SK-N-DZ (cell line): ENCODE measurements around the gene IFI35.
"Not testable (repeated sequence)": the region's sequence is repeated elsewhere in the genome, so short reads cannot be mapped to it uniquely, and the experiment has no call there.

ENCODE experiments used
- DNase-seq: peaks from one replicate; pipeline ENCODE4 v3.0.0-alpha.2; 2015; ENCODE audit warnings: low spot score

The IFI35 gene

GRCh38 chr17:42997984-42998938 lies 8.3 kb upstream of the IFI35 start, which contains the start of gene RPL27:
Gene RPL27, plus strand, starts transcription at chr17:42998419. Its CDS starts 332 bp downstream, at chr17:42998751.
- DNase-seq: peak; percentile 100

GRCh38 chr17:42999003-42999525 lies 7.5 kb upstream of the IFI35 start:
- DNase-seq: no peak

- DNase-seq: not testable (repeated sequence)
Measured at GRCh38 chr17:43000894-43001293, 5.7 kb upstream of the IFI35 start.

- DNase-seq: no peak
Measured at GRCh38 chr17:43003542-43004172, 2.9 kb upstream of the IFI35 start.

GRCh38 chr17:43010667-43011308 lies 4.2 kb downstream of the IFI35 start:
- no peak for DNase-seq

- no peak for DNase-seq
Measured at GRCh38 chr17:43011728-43012472, 5.3 kb downstream of the IFI35 start.

- no peak for DNase-seq
Measured at GRCh38 chr17:43013296-43013695, 6.7 kb downstream of the IFI35 start.

- DNase-seq: no peak
Measured at GRCh38 chr17:43014020-43014648, 7.5 kb downstream of the IFI35 start.

- DNase-seq: no peak
Measured at GRCh38 chr17:43014649-43015542, 8.3 kb downstream of the IFI35 start.

- DNase-seq: no peak
Measured at GRCh38 chr17:43015579-43015978, 9.0 kb downstream of the IFI35 start.

GRCh38 chr17:43016216-43016615 lies 9.6 kb downstream of the IFI35 start:
- DNase-seq: no peak

- peak; percentile 89 for DNase-seq
Measured at GRCh38 chr17:43018008-43018853, 11.6 kb downstream of the IFI35 start.

GRCh38 chr17:43018932-43019331 lies 12.3 kb downstream of the IFI35 start:
- DNase-seq: no peak

GRCh38 chr17:43019418-43019817 lies 12.8 kb downstream of the IFI35 start:
- no peak for DNase-seq

- DNase-seq: no peak
Measured at GRCh38 chr17:43020030-43020621, 13.5 kb downstream of the IFI35 start.

- DNase-seq: peak; percentile 57
Measured at GRCh38 chr17:43020789-43021740, 14.5 kb downstream of the IFI35 start.
